ENCODE results near the gene MUC5AC.

Gene MUC5AC

GRCh38 chr11:1126491-1126926 lies 31.2 kb upstream of the MUC5AC start:
- no peaks in the 10 kb centered on the region for H3K9me3 ChIP-seq
- TF ChIP-seq CTCF (IDR thresholded peaks at IDR 0.05) = no peak

GRCh38 chr11:1126935-1127663 lies 30.7 kb upstream of the MUC5AC start:
- peaks cover 4% of the 10 kb centered on the region for H3K27me3 ChIP-seq
- H3K27ac ChIP-seq = no peak overlapping the region
- H3K4me3 ChIP-seq (ENCODE audit: low read depth in 1 of 2, low read length in 1 of 2) = no peak overlapping the region
- no peaks in the 10 kb centered on the region for H3K36me3 ChIP-seq
- TF ChIP-seq CTCF (IDR thresholded peaks at IDR 0.05) = no peak
- no peaks in the 10 kb centered on the region for H3K9me3 ChIP-seq
- H3K4me1 ChIP-seq (ENCODE audit: control insufficient read depth in 1 of 2, insufficient read depth in 1 of 2, low read depth in 1 of 2, low read length in 1 of 2) = no peaks in the 10 kb centered on the region

More at GRCh38 chr11:1126491-1126926, 31.2 kb upstream of the MUC5AC start:
- Histone ChIP-seq H3K4me3 (ENCODE audit: low read depth in 1 of 2, low read length in 1 of 2) (no peak overlapping the region), H3K4me1 (ENCODE audit: control insufficient read depth in 1 of 2, insufficient read depth in 1 of 2, low read depth in 1 of 2, low read length in 1 of 2) (no peaks in the 10 kb centered on the region), H3K27ac (no peak overlapping the region), H3K36me3 (no peaks in the 10 kb centered on the region), H3K27me3 (peaks cover 4% of the 10 kb centered on the region)

GRCh38 chr11:1127664-1128162 lies 30.0 kb upstream of the MUC5AC start:
- H3K36me3 ChIP-seq = no peaks in the 10 kb centered on the region
- no peak for TF ChIP-seq CTCF (IDR thresholded peaks at IDR 0.05)
- no peak overlapping the region for H3K4me3 ChIP-seq (ENCODE audit: low read depth in 1 of 2, low read length in 1 of 2)
- peaks cover 4% of the 10 kb centered on the region for H3K27me3 ChIP-seq
- H3K4me1 ChIP-seq (ENCODE audit: control insufficient read depth in 1 of 2, insufficient read depth in 1 of 2, low read depth in 1 of 2, low read length in 1 of 2) = no peaks in the 10 kb centered on the region
- no peak overlapping the region for H3K27ac ChIP-seq
- H3K9me3 ChIP-seq = no peaks in the 10 kb centered on the region

- H3K4me1 ChIP-seq (ENCODE audit: control insufficient read depth in 1 of 2, insufficient read depth in 1 of 2, low read depth in 1 of 2, low read length in 1 of 2) = no peaks in the 10 kb centered on the region
- no peaks in the 10 kb centered on the region for H3K9me3 ChIP-seq
- H3K36me3 ChIP-seq = no peaks in the 10 kb centered on the region
- peaks cover 4% of the 10 kb centered on the region for H3K27me3 ChIP-seq
- no peak overlapping the region for H3K27ac ChIP-seq
- H3K4me3 ChIP-seq (ENCODE audit: low read depth in 1 of 2, low read length in 1 of 2) = no peak overlapping the region
- no peak for TF ChIP-seq CTCF (IDR thresholded peaks at IDR 0.05)
These were observed 29.2 kb upstream of the MUC5AC start for GRCh38 chr11:1128311-1129142.

- Histone ChIP-seq H3K4me1 (ENCODE audit: control insufficient read depth in 1 of 2, insufficient read depth in 1 of 2, low read depth in 1 of 2, low read length in 1 of 2) (no peaks in the 10 kb centered on the region), H3K36me3 (no peaks in the 10 kb centered on the region), H3K27me3 (no peaks in the 10 kb centered on the region), H3K9me3 (no peaks in the 10 kb centered on the region), H3K27ac (no peak overlapping the region), H3K4me3 (ENCODE audit: low read depth in 1 of 2, low read length in 1 of 2) (no peak overlapping the region)
- no peak for TF ChIP-seq CTCF (IDR thresholded peaks at IDR 0.05)
These were observed 28.6 kb upstream of the MUC5AC start for GRCh38 chr11:1129143-1129610.
